ENCODE measurements around the gene CCM2. TPM values are rescaled to one million over a fixed set of nuclear protein-coding genes. Genes with fewer than 3 reads are reported as not detected.

The CCM2 gene
- total RNA-seq, 1 donor from 2014 or later: 62.0 TPM

DNA sequence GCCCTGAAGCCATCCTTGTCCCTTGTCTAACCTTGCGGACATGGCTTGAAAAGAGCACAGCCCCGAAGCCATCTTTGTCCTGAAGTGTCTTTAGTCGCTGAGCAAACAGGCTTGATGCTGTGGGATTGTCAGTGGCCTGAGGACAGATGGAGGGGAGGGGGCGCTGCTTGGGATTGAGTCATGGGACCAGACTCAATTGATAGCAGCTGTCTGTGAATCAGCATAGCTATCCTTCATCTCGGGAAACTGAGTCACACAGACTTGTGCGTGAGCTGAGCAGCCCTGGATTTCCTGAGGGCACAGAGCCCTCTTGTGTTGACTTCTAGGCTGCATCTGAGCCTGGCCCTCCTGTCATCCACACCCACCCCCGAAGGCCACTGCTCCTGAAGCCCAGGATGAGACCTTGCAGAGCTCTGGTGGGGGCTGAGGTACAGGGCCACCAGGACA, 35.6 kb upstream of the CCM2 start:
- Histone ChIP-seq H3K9ac (ENCODE audit: low read length) (no peak overlapping the region), H3K27me3 (ENCODE audit: insufficient read depth, low read length) (no peaks in the 10 kb centered on the region), H3K4me3 (ENCODE audit: insufficient read depth, low read depth, low read length) (no peak overlapping the region), H3K27ac (ENCODE audit: low read depth, low read length) (no peak overlapping the region), H3K4me2 (ENCODE audit: low read length) (no peak overlapping the region), H3K79me2 (ENCODE audit: insufficient read depth, low read length) (no peaks in the 10 kb centered on the region), H3K4me1 (ENCODE audit: insufficient read depth, low read length) (peaks cover 6% of the 10 kb centered on the region), H3K9me3 (ENCODE audit: insufficient read depth, low read depth, low read length) (no peaks in the 10 kb centered on the region), H4K20me1 (ENCODE audit: insufficient read depth, low read length) (no peaks in the 10 kb centered on the region), H3K36me3 (ENCODE audit: insufficient read depth, low read length) (no peaks in the 10 kb centered on the region), H2AFZ (ENCODE audit: low read depth, low read length) (no peak overlapping the region)
- H3K36me3 Mint-ChIP-seq (ENCODE audit: low read depth, unreplicated experiment): no peaks in the 10 kb centered on the region
- peaks cover 30% of the 10 kb centered on the region for H3K27me3 Mint-ChIP-seq (ENCODE audit: low read depth, unreplicated experiment)
- DNase-seq (ENCODE audit: low read depth) (no peak), FAIRE-seq (no peak)
- peaks cover 3% of the 10 kb centered on the region for H3K4me1 Mint-ChIP-seq (ENCODE audit: low read depth, unreplicated experiment)
- no peaks in the 10 kb centered on the region for H3K9me3 Mint-ChIP-seq (ENCODE audit: unreplicated experiment)
- TF ChIP-seq CTCF (IDR thresholded peaks at IDR 0.05; ENCODE audit: insufficient read depth, low read depth, low read length) (peak; percentile 9), EZH2 (IDR thresholded peaks at IDR 0.05; ENCODE audit: insufficient read depth, low read length) (no peak)
- no peak overlapping the region for H3K4me3 Mint-ChIP-seq (ENCODE audit: unreplicated experiment)
- no peak overlapping the region for H3K27ac Mint-ChIP-seq (ENCODE audit: unreplicated experiment)

DNA sequence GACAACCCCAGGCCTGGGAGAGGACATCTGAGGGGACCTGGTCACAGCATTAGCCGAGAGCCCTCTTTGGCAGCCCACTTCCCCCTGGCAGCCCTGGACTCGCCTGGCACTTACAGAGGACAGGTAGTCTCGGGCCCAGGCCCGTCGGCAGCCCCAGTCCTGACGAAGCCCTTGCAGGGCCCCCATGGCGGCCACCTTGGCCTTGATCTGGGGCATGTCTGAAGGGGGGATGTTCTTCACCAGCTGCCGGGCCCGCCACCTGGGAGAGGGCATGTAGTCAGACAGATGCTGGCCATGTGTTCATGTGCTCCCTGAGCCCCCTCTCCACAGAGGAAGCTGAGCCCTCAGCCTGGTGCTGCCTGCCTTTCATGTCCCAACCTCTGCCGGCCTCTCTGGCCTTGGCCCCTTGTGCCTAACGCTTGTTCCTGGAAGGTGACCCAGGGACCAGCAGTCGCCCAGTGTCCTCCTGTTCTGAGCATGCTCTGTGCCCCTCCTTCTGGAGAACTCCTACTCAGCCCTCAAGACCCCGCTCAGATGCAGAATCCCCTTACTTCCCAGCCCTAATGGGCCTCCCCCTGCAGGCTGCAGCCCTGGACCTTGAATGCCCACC, 35.1 kb upstream of the CCM2 start:
- no peak overlapping the region for H2AFZ ChIP-seq (ENCODE audit: low read depth, low read length)
- H3K9me3 ChIP-seq (ENCODE audit: insufficient read depth, low read depth, low read length): no peaks in the 10 kb centered on the region
- Mint-ChIP-seq H3K9me3 (ENCODE audit: unreplicated experiment) (no peaks in the 10 kb centered on the region), H3K4me3 (ENCODE audit: unreplicated experiment) (no peak overlapping the region), H3K27ac (ENCODE audit: unreplicated experiment) (no peak overlapping the region), H3K4me1 (ENCODE audit: low read depth, unreplicated experiment) (peaks cover 3% of the 10 kb centered on the region), H3K27me3 (ENCODE audit: low read depth, unreplicated experiment) (peaks cover 25% of the 10 kb centered on the region), H3K36me3 (ENCODE audit: low read depth, unreplicated experiment) (no peaks in the 10 kb centered on the region)
- no peaks in the 10 kb centered on the region for H3K36me3 ChIP-seq (ENCODE audit: insufficient read depth, low read length)
- no peak for DNase-seq (ENCODE audit: low read depth)
- H3K27ac ChIP-seq (ENCODE audit: low read depth, low read length): no peak overlapping the region
- H4K20me1 ChIP-seq (ENCODE audit: insufficient read depth, low read length): no peaks in the 10 kb centered on the region
- H3K27me3 ChIP-seq (ENCODE audit: insufficient read depth, low read length): no peaks in the 10 kb centered on the region
- H3K9ac ChIP-seq (ENCODE audit: low read length): no peak overlapping the region
- TF ChIP-seq CTCF (IDR thresholded peaks at IDR 0.05; ENCODE audit: insufficient read depth, low read depth, low read length): no peak
- no peak for TF ChIP-seq EZH2 (IDR thresholded peaks at IDR 0.05; ENCODE audit: insufficient read depth, low read length)
- FAIRE-seq: no peak
- no peak overlapping the region for H3K4me2 ChIP-seq (ENCODE audit: low read length)
- H3K79me2 ChIP-seq (ENCODE audit: insufficient read depth, low read length): no peaks in the 10 kb centered on the region
- no peak overlapping the region for H3K4me3 ChIP-seq (ENCODE audit: insufficient read depth, low read depth, low read length)
- peaks cover 6% of the 10 kb centered on the region for H3K4me1 ChIP-seq (ENCODE audit: insufficient read depth, low read length)

DNA sequence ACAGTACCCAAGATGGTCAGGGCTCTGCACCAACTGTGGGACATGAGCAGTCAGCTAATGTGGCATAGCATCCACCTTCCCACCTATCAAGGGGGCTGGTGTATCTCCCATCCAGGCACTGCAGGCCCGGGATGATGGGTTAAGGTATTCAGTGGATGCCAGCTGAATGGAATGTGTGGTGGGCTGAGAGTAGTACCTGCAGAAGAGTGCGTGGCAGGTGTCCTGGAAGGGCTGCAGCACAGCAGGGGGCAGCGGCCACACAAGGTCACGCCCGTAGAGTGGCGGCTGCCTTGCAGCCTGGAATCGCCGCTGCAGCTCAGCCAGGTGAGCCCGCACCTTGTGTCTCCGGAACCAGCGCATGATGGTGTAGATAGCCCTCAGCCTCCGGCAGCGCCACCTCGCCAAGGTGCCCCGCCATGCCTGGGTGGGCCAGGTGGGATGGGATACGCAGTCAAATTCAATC, 34.5 kb upstream of the CCM2 start:
- Mint-ChIP-seq H3K27me3 (ENCODE audit: low read depth, unreplicated experiment) (peaks cover 19% of the 10 kb centered on the region), H3K4me3 (ENCODE audit: unreplicated experiment) (no peak overlapping the region), H3K4me1 (ENCODE audit: low read depth, unreplicated experiment) (peaks cover 3% of the 10 kb centered on the region), H3K9me3 (ENCODE audit: unreplicated experiment) (no peaks in the 10 kb centered on the region), H3K36me3 (ENCODE audit: low read depth, unreplicated experiment) (no peaks in the 10 kb centered on the region), H3K27ac (ENCODE audit: unreplicated experiment) (no peak overlapping the region)
- Histone ChIP-seq H3K27ac (ENCODE audit: low read depth, low read length) (no peak overlapping the region), H3K27me3 (ENCODE audit: insufficient read depth, low read length) (no peaks in the 10 kb centered on the region), H3K36me3 (ENCODE audit: insufficient read depth, low read length) (no peaks in the 10 kb centered on the region), H3K9ac (ENCODE audit: low read length) (no peak overlapping the region), H3K4me2 (ENCODE audit: low read length) (no peak overlapping the region), H3K4me3 (ENCODE audit: insufficient read depth, low read depth, low read length) (no peak overlapping the region), H2AFZ (ENCODE audit: low read depth, low read length) (no peak overlapping the region), H3K79me2 (ENCODE audit: insufficient read depth, low read length) (no peaks in the 10 kb centered on the region), H3K4me1 (ENCODE audit: insufficient read depth, low read length) (peaks cover 6% of the 10 kb centered on the region), H3K9me3 (ENCODE audit: insufficient read depth, low read depth, low read length) (no peaks in the 10 kb centered on the region), H4K20me1 (ENCODE audit: insufficient read depth, low read length) (no peaks in the 10 kb centered on the region)
- DNase-seq (ENCODE audit: low read depth) (no peak), FAIRE-seq (no peak)
- no peak for TF ChIP-seq EZH2 (IDR thresholded peaks at IDR 0.05; ENCODE audit: insufficient read depth, low read length)
- no peak for TF ChIP-seq CTCF (IDR thresholded peaks at IDR 0.05; ENCODE audit: insufficient read depth, low read depth, low read length)

Measured in astrocyte (in vitro differentiated cells and primary cell).